Amniotic epithelial cell (primary cell): Measurements from ENCODE around the gene FOXP1.

ENCODE experiments used
- DNase-seq: peaks from one replicate; pipeline ENCODE4 v3.0.0-alpha.2; 2010; ENCODE audit warnings: low read depth

FOXP1 gene

GRCh38 chr3:71060536-71060935, 523.0 kb downstream of the FOXP1 start:
- no peak for DNase-seq

DNA sequence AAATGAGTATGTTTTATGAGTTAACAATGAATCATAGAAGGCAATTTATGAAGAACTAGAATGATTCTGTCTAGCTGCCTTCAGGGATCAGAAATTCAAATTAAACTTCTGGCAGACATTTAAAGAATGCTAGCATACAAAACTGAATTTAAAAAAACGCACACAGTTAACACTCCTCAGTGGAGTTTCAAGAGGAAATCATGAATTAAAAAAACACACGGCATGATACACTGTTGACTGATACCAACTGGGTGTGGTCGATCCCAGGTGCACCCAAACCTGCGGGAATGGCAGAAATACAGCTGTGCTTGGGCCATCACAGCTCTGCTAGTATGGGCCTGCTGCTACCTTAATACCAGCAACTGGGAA, 526.0 kb downstream of the FOXP1 start:
- DNase-seq: no peak

GRCh38 chr3:71056327-71056726, 527.2 kb downstream of the FOXP1 start:
- peak; percentile 35 for DNase-seq

GRCh38 chr3:71055257-71056001, 528.1 kb downstream of the FOXP1 start:
- DNase-seq: peak; percentile 19

GRCh38 chr3:71054312-71054711, 529.2 kb downstream of the FOXP1 start:
- DNase-seq: no peak

GRCh38 chr3:71053495-71053894, 530.0 kb downstream of the FOXP1 start:
- DNase-seq: no peak

DNA sequence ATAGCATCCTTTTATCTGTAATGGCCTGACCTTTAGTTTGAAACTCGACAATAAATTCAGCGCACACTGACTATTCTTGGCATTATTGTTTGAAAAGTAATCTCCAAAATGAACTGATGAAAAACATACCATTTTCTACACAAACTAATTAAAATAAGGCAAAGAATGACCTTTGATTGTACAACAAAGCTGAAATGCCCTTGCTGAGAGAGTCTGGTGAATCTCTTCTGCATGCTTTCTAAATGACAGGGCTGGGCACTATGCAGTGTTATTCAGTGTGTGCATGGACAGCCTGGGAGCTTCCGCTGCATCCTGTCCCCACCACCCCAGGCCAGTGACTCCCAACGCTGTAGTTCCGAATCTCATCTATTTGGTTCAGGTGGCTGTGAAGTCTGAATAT, 530.8 kb downstream of the FOXP1 start:
- DNase-seq: peak; percentile 49

GRCh38 chr3:71051893-71052687, 531.4 kb downstream of the FOXP1 start:
- peak; percentile 81 for DNase-seq

GRCh38 chr3:71051259-71051595, 532.3 kb downstream of the FOXP1 start:
- DNase-seq: no peak

- DNase-seq: peak; percentile 77
Observed at GRCh38 chr3:71050538-71051258, 532.8 kb downstream of the FOXP1 start.

DNA sequence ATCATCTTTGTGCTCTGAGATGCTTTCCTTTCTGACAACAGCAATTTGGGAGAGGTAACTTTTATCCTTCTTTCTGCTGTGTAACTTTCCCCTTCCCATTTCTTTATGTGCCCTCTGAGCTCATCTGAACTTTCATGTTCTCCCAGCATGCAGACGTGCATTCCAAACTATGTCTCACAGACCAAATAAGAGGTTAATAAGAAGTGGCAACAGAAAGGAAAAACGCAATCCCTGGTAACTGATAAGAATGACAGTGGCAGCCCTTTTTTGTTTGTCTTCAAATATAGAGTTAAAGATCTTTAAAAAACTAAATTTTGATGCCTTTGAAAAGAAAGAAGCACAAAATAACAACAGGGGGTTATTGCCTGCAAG, 533.4 kb downstream of the FOXP1 start:
- DNase-seq: peak; percentile 76

DNA sequence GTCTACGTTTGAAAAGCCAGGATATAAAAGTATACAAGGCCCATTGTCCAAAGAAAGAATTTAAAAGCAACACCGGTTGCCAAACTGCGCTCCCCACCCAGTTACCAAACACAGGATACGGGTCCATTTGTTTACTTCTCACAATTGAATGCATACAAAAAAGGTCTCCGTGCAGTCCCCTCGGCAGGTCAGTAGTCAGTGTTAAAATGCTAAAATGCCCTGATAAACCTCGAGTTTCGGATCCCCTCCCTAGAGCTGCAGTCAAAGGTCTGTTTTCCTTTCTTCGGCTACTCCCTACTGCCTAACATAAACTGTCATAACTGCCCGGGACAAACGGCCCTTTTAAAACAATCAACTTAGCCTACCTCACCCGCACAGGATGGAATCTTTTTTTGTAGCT, 534.6 kb downstream of the FOXP1 start:
- no peak for DNase-seq

DNA sequence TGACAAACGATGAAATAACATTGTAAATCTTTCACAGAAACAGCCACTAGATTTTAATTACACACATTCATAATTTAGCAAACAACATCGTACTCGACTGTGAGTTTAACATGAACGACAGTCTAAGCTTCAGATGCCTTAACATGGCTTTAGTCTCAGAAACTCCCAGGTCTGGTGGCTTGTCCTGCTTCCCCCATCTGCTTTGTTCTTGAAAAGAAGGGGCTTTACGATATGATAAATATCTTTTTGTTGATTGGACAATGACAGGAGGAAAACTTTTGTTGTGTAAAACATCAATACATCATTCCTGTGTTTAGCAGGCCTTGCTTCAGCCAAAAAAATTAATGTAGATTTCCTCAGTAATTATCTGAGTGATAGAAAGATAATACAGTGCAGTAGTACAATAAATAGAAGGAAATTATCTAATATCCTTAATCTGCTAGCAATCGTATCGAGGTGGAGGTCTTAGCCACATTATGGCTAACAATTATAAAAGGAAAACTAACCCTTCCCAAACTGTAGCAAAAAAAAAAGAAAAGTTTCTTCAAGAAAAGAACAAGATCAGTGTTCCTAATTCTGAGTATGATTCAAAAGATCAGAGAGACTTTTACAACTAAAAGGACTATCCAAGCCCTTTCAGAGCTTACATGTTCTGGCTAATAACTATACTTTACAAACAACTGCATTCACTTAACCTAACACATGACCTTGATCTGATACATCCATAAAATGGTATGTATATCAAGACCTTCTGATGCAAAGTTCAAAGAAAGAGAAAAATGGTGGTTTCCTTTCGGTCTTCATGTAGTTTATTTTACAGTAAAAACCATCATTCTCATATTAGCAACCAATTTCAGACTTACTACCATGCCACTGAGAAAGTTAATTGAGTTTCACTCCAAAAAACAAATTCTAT, 535.7 kb downstream of the FOXP1 start:
- DNase-seq: no peak

DNA sequence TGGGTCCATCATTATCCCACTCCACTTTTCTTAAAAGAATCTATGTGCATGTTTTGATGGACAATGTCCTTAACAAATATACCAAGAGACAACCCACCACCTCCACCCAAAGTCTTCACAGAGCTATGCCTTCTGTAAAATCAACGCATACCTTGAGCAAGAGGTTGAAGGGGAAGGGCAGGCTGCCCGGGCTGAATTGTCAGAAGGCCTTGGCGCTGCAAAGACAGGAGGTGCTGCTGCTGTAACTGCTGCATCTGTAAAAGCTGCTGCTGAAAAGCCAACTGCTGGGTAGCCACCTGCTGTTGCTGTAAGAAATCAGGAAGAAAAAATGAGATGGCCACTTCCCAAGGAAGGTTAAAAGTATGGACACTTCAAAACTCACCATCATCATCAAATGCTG, 536.7 kb downstream of the FOXP1 start:
- DNase-seq: no peak

DNA sequence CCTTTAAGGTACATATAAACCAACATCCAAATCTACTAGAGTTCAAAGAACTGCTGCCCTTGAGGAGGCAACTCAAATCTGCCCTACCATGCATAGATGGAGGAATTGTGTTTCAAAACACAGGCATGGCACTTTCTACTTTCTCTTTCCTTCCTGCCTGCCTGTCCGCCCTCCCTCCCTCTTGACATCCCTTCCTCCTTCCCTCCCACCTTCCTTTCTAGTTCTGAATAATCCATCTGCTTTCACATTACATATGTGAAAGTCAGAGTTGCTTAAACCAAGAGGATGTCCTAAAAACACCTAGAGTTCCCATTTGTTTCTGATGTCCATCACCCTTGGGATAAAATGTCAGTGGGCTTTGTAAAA, 537.6 kb downstream of the FOXP1 start:
- peak; percentile 17 for DNase-seq

GRCh38 chr3:71045212-71045916, 538.2 kb downstream of the FOXP1 start:
- no peak for DNase-seq

GRCh38 chr3:71042759-71043158, 540.8 kb downstream of the FOXP1 start:
- DNase-seq: no peak

DNA sequence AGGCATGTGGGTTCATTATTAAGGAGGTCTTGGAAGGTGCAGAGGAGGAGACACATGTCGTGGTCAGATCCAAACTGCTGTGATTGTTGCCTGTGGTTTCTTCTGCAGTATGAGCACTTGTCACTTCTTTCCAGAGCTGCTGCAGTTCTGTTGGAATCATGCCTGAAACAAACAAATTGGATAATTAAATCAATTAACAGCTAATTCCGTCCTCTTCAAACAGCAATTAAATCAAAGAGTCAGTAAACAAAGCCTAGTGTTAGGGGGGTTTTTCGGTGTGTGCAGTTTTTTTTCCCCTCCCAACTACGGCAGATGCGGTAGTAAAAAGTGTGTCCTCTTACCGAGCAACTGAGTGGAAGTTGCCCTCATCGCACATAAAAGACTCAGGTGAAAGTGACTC, 542.2 kb downstream of the FOXP1 start:
- no peak for DNase-seq

- DNase-seq: no peak
Observed at GRCh38 chr3:71039332-71039731, 544.2 kb downstream of the FOXP1 start.

- DNase-seq: no peak
Observed at GRCh38 chr3:71037775-71038174, 545.8 kb downstream of the FOXP1 start.

GRCh38 chr3:71035886-71036285, 547.6 kb downstream of the FOXP1 start:
- DNase-seq: no peak
